HepG2 (cell line): Measurements from ENCODE around the gene PAX7. TPM values are rescaled to one million over a fixed set of nuclear protein-coding genes. Genes with fewer than 3 reads are reported as not detected.

Source experiments
- ATAC-seq: fragments of 200-7000 bp; cut with Tn5 transposase; 3 replicates; pipeline ENCODE4 v1.9.1; 2020; ENCODE audit warnings: mild to moderate bottlenecking, moderate library complexity
- BruUV-seq: library from RNA; stranded (reverse); fragments of 400-500 nt; replicated peaks from 2 replicates; lab custom pipeline; 2021; lab: Mats Ljungman, UMichigan
- CTCF ChIA-PET: fragments of 300-600 bp; formaldehyde crosslinking; extraction: SDS; loops from one replicate; lab custom pipeline; 2021; ENCODE audit warnings: low total read pairs, inconsistent platforms, low intra/inter-chr PET ratio; lab: Yijun Ruan, JAX
- POLR2A ChIA-PET: fragments of 350-600 bp; sonication (Branson Sonifier 250); formaldehyde crosslinking; loops from one replicate; lab custom pipeline; 2020; ENCODE audit warnings: antibody characterized with exemption, inconsistent platforms; lab: Yijun Ruan, JAX
- DNase-seq: peaks from one replicate; pipeline ENCODE4 v3.0.0-alpha.2; 2015; ENCODE audit warnings: low spot score
- FAIRE-seq: peaks from 3 replicates; lab custom pipeline; 2011; peaks lifted over from hg19 to GRCh38; lab: Jason Lieb, UNC
- H2AFZ ChIP-seq: one replicate; pipeline ENCODE4 v1.6.1; 2011; ENCODE audit warnings: low read length, inconsistent platforms
- H3K27ac ChIP-seq: fragments of 300-600 bp; 3 replicates; pipeline ENCODE4 v1.8.0; 2011; ENCODE audit warnings: mixed run types, mild to moderate bottlenecking, mixed read lengths, low read length, inconsistent platforms; ENCODE audit not compliant: insufficient read depth; ENCODE audit errors: extremely low read length
- H3K27me3 ChIP-seq, 2 experiments: fragments of 200-600 bp in 1 of 2; 2 replicates in 1 of 2; 3 replicates in 1 of 2; pipeline versions ENCODE4 v1.6.0 to v1.8.0; 2011; ENCODE audit warnings: low read length in 2 of 2, mild to moderate bottlenecking in 2 of 2, moderate library complexity in 2 of 2, inconsistent platforms in 1 of 2; ENCODE audit not compliant: insufficient read depth in 2 of 2, control insufficient read depth in 1 of 2
- H3K36me3 ChIP-seq, 2 experiments: fragments of 200-600 bp in 1 of 2; replicated peaks in 1 of 2; 2 replicates in 1 of 2; 3 replicates in 1 of 2; pipeline versions ENCODE4 v1.5.1 to v1.8.0; 2011; ENCODE audit warnings: low read length in 2 of 2, inconsistent platforms in 1 of 2; ENCODE audit not compliant: insufficient read depth in 2 of 2, control insufficient read depth in 1 of 2
- H3K4me1 ChIP-seq: 2 replicates; pipeline ENCODE4 v1.5.1; 2012; ENCODE audit warnings: low read length, inconsistent platforms; ENCODE audit not compliant: insufficient read depth
- H3K4me2 ChIP-seq: 2 replicates; pipeline ENCODE4 v1.6.0; 2011; ENCODE audit warnings: low read depth, low read length, inconsistent platforms
- H3K4me3 ChIP-seq, 3 experiments: fragments of 200-600 bp in 1 of 3; sonication (generic), shearing (Covaris generic) in 1 of 3; replicated peaks in 1 of 3; 2 replicates each; pipeline ENCODE4 v1.5.1; 2011 to 2016; ENCODE audit warnings: low read length in 3 of 3, inconsistent platforms in 2 of 3, low read depth in 2 of 3, mild to moderate bottlenecking in 2 of 3, control low read depth in 1 of 3, mixed read lengths in 1 of 3; ENCODE audit not compliant: insufficient read depth in 1 of 3
- H3K79me2 ChIP-seq: one replicate; pipeline ENCODE4 v1.6.1; 2011; ENCODE audit warnings: low read length, inconsistent platforms; ENCODE audit not compliant: insufficient read depth
- H3K9ac ChIP-seq: 2 replicates; pipeline ENCODE4 v1.6.0; 2011; ENCODE audit warnings: mild to moderate bottlenecking, low read depth, low read length, inconsistent platforms; ENCODE audit not compliant: insufficient read depth
- H3K9me3 ChIP-seq: 2 replicates; pipeline ENCODE4 v1.5.1; 2012; ENCODE audit warnings: mild to moderate bottlenecking, low read length
- H4K20me1 ChIP-seq: 2 replicates; pipeline ENCODE4 v1.6.0; 2011; ENCODE audit warnings: inconsistent platforms, mild to moderate bottlenecking, low read length, moderate library complexity; ENCODE audit not compliant: insufficient read depth
- ATF1 ChIP-seq: IDR thresholded peaks from 2 replicates; pipeline ENCODE4 v1.6.1; 2016; ENCODE audit warnings: mild to moderate bottlenecking, control low read depth
- BHLHE40 ChIP-seq: IDR thresholded peaks from 2 replicates; pipeline ENCODE4 v1.6.1; 2011; ENCODE audit warnings: low read length, improper control_type of control experiment
- CHD2 ChIP-seq: IDR thresholded peaks from 2 replicates; pipeline ENCODE4 v1.6.1; 2011; ENCODE audit warnings: low read depth, low read length, improper control_type of control experiment
- FOXK2 ChIP-seq: fragments of 450-650 bp; IDR thresholded peaks from 2 replicates; pipeline ENCODE4 v1.6.1; 2016
- GTF2F1 ChIP-seq: fragments of 150-350 bp; IDR thresholded peaks from 2 replicates; pipeline ENCODE4 v1.6.1; 2014; ENCODE audit warnings: low read length
- NFYB ChIP-seq: sonication (generic); formaldehyde crosslinking; IDR thresholded peaks from 2 replicates; pipeline ENCODE4 v1.4.0; 2020; ENCODE audit warnings: missing genetic modification reagents
- RARA ChIP-seq: IDR thresholded peaks from 2 replicates; pipeline ENCODE4 v1.6.1; 2016; ENCODE audit warnings: missing genetic modification reagents, missing compliant biosample characterization
- RXRB ChIP-seq: IDR thresholded peaks from 2 replicates; pipeline ENCODE4 v1.6.1; 2016; ENCODE audit warnings: borderline replicate concordance, missing genetic modification reagents, missing compliant biosample characterization
- SCMH1 ChIP-seq: sonication (generic); formaldehyde crosslinking; IDR thresholded peaks from 2 replicates; pipeline ENCODE4 v1.9.0; 2021; ENCODE audit warnings: missing genetic modification reagents, mild to moderate bottlenecking, borderline replicate concordance
- ZFP62 ChIP-seq: sonication (generic); formaldehyde crosslinking; IDR thresholded peaks from 2 replicates; pipeline ENCODE4 v1.4.0; 2020; ENCODE audit warnings: missing genetic modification reagents
- ZNF18 ChIP-seq: sonication (generic); formaldehyde crosslinking; IDR thresholded peaks from 2 replicates; pipeline ENCODE4 v1.8.0; 2022; ENCODE audit warnings: mild to moderate bottlenecking, missing genetic modification reagents; ENCODE audit not compliant: insufficient replicate concordance
- ZNF205 ChIP-seq: IDR thresholded peaks from 2 replicates; pipeline ENCODE4 v1.6.1; 2018; ENCODE audit warnings: missing biosample characterization, missing genetic modification reagents
- ZNF274 ChIP-seq: sonication (generic); formaldehyde crosslinking; IDR thresholded peaks from 2 replicates; pipeline ENCODE4 v1.5.1; 2020; ENCODE audit warnings: mild to moderate bottlenecking, missing genetic modification reagents
- ZNF3 ChIP-seq: IDR thresholded peaks from 2 replicates; pipeline ENCODE4 v1.7.0; 2017; ENCODE audit warnings: inconsistent platforms
- ZNF333 ChIP-seq: sonication (generic); formaldehyde crosslinking; IDR thresholded peaks from 2 replicates; pipeline ENCODE4 v1.4.0; 2020; ENCODE audit warnings: mild to moderate bottlenecking, missing genetic modification reagents, borderline replicate concordance
- ZNF737 ChIP-seq: sonication (generic); formaldehyde crosslinking; IDR thresholded peaks from 2 replicates; pipeline ENCODE4 v1.5.0; 2020; ENCODE audit warnings: missing genetic modification reagents, mild to moderate bottlenecking, borderline replicate concordance
- WGBS: methylation state at CpG from one replicate; pipeline ENCODE4 v1.1.6; 2017; ENCODE audit warnings: low lambda C conversion rate; 5-methylcytosine and 5-hydroxymethylcytosine counted together
- in situ Hi-C: cut with HindIII; loops from 2 replicates; pipeline ENCODE4 v1.10.0; 2017; ENCODE audit warnings: low pct_unique_long_range_greater_than_20kb; ENCODE audit not compliant: extremely low pct_ligation_motif_present
- intact Hi-C: fragments of 100-400 bp; cut with micrococcal nuclease; formaldehyde crosslinking; loops from one replicate; pipeline ENCODE4 v1.10.0; 2022; ENCODE audit not compliant: unreplicated experiment
- polyA plus RNA-seq, 8 experiments: library from polyadenylated mRNA; depleted of rRNA in 3 of 8; stranded (reverse) in 7 of 8; unstranded in 1 of 8; fragments of >200 nt; fragmentation: Illumina TruSeq in 4 of 8; extraction: Trizol in 4 of 8; gene quantifications; 2 replicates each; pipeline versions ENCODE4 v1.2.1 to v1.2.3, GENCODE V29; 2011 to 2016; ENCODE audit warnings: low read depth in 4 of 8, missing spikeins in 1 of 8, mixed read lengths in 1 of 8; ENCODE audit not compliant: insufficient read depth in 1 of 8
- total RNA-seq, 5 experiments: library from RNA; depleted of rRNA; stranded (reverse); fragments of >200 nt; fragmentation: Illumina TruSeq; extraction: Trizol; gene quantifications; 2 replicates each; pipeline ENCODE4 v1.2.3, GENCODE V29; 2016; ENCODE audit warnings: low read depth in 1 of 5
- TF ChIP-seq, protein P1 (sequence below): sonication (generic); formaldehyde crosslinking; IDR thresholded peaks from 2 replicates; pipeline ENCODE4 v1.8.1; 2023; ENCODE audit warnings: mild to moderate bottlenecking, missing genetic modification reagents
- TF ChIP-seq, protein P2 (sequence below): sonication (generic); formaldehyde crosslinking; IDR thresholded peaks from 2 replicates; pipeline ENCODE4 v1.4.0; 2020; ENCODE audit warnings: missing genetic modification reagents

The PAX7 gene
- total and polyA plus RNA-seq, 2 of the 13 experiments (the other 11 are each of a cell fraction or from before 2014, with no cell fraction given): not detected

- FAIRE-seq (no peak), DNase-seq (no peak), ATAC-seq (no peak)
- Histone ChIP-seq H3K79me2 (no peaks in the 10 kb centered on the region), H2AFZ (no peak overlapping the region), H3K4me1 (no peaks in the 10 kb centered on the region), H3K27me3 (peaks cover 1 to 47% of the 10 kb centered on the region in 2 experiments; a peak in 3 of 5 replicates), H4K20me1 (0 out of 2 replicates have a peak, but pooled peaks cover 2% of the 10 kb centered on the region), H3K27ac (no peak overlapping the region), H3K4me2 (no peak overlapping the region), H3K4me3 (no peak overlapping the region), H3K9ac (no peak overlapping the region), H3K36me3 (no peaks in the 10 kb centered on the region), H3K9me3 (no peaks in the 10 kb centered on the region)
- in situ Hi-C loops: no loop called here
- ChIA-PET POLR2A (no interaction called here), CTCF (no interaction called here)
- BruUV-seq: no TSS peak
- TF ChIP-seq ZNF18 (CRISPR knock-in tag) (no peak), ZNF205 (CRISPR knock-in tag) (no peak), CHD2 (no peak), ZFP62 (CRISPR knock-in tag) (no peak), RARA (no peak), GTF2F1 (no peak), ATF1 (CRISPR knock-in tag) (no peak), ZNF3 (CRISPR knock-in tag) (no peak), NFYB (no peak), SCMH1 (CRISPR knock-in tag) (no peak), ZNF274 (CRISPR knock-in tag) (no peak), FOXK2 (no peak), BHLHE40 (no peak), ZNF333 (CRISPR knock-in tag) (no peak), RXRB (CRISPR knock-in tag) (no peak), ZNF737 (no peak)
- TF ChIP-seq, protein P1, sequence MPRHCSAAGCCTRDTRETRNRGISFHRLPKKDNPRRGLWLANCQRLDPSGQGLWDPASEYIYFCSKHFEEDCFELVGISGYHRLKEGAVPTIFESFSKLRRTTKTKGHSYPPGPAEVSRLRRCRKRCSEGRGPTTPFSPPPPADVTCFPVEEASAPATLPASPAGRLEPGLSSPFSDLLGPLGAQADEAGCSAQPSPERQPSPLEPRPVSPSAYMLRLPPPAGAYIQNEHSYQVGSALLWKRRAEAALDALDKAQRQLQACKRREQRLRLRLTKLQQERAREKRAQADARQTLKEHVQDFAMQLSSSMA (CRISPR knock-in tag): no peak
- TF ChIP-seq, protein P2, sequence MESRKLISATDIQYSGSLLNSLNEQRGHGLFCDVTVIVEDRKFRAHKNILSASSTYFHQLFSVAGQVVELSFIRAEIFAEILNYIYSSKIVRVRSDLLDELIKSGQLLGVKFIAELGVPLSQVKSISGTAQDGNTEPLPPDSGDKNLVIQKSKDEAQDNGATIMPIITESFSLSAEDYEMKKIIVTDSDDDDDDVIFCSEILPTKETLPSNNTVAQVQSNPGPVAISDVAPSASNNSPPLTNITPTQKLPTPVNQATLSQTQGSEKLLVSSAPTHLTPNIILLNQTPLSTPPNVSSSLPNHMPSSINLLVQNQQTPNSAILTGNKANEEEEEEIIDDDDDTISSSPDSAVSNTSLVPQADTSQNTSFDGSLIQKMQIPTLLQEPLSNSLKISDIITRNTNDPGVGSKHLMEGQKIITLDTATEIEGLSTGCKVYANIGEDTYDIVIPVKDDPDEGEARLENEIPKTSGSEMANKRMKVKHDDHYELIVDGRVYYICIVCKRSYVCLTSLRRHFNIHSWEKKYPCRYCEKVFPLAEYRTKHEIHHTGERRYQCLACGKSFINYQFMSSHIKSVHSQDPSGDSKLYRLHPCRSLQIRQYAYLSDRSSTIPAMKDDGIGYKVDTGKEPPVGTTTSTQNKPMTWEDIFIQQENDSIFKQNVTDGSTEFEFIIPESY (CRISPR knock-in tag): no peak
- WGBS: 0% methylated on average over 7 of the region's 7 CpGs
- intact Hi-C loops: no loop called here
Measured at GRCh38 chr1:18607289-18607760, 23.3 kb upstream of the PAX7 start.
